Measurements from ENCODE around the gene ULK3.

DNA sequence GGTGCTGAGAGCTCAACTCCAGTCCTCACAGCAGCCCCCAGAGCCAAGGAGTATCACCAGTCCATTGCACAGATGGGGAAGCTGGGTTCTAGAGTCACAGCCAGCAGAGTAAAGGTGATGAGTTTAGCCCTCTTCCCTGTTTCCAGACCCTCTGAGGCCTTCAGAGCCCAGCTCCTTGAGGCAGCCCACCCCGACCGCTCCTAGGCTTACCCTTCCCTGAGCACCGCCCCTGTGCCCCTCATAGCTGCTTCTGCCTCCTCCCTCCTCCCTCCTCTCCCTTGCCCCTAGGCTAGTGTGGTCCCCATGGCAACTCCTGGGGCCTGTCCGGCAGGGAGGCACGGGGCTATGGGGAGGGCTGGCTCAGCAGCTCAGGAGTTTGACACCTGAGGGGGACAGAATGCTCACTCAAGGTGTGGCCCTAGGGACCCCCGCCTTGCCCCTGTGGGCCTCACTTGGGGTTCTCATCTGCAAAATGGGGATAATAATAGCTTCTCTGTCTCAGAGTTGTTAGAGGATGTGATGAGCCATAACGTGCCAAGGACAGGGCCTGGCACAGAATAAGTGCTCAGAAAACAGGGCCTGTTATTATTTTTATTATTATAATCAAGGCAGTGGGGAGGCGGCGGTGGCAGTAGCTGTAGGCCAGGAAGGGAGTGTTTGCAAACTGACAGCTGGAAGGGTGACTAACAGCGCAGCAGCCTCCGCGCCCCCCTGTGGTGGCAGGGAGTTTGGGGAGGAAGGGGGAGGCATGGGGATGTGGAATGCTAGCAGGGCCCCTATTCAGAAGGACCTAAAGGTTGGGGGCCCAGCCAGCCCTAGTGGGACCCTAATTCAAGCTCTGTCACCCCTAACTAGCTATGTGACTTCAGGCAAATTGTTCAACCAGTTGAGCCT is 49.6 kb downstream of the ULK3 start:
- TF ChIP-seq, protein P1, sequence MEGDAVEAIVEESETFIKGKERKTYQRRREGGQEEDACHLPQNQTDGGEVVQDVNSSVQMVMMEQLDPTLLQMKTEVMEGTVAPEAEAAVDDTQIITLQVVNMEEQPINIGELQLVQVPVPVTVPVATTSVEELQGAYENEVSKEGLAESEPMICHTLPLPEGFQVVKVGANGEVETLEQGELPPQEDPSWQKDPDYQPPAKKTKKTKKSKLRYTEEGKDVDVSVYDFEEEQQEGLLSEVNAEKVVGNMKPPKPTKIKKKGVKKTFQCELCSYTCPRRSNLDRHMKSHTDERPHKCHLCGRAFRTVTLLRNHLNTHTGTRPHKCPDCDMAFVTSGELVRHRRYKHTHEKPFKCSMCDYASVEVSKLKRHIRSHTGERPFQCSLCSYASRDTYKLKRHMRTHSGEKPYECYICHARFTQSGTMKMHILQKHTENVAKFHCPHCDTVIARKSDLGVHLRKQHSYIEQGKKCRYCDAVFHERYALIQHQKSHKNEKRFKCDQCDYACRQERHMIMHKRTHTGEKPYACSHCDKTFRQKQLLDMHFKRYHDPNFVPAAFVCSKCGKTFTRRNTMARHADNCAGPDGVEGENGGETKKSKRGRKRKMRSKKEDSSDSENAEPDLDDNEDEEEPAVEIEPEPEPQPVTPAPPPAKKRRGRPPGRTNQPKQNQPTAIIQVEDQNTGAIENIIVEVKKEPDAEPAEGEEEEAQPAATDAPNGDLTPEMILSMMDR (IDR thresholded peaks at IDR 0.05; ENCODE audit: borderline replicate concordance, extremely low read depth, low read length, poor library complexity, severe bottlenecking), result no peak
- no peak for TF ChIP-seq EZH2 (IDR thresholded peaks at IDR 0.05; ENCODE audit: borderline replicate concordance, low read depth, low read length, severe bottlenecking)
